Neural cell (in vitro differentiated cells): ENCODE data around the gene NTSR2.

Source experiments
- EZH2 ChIP-seq: fragments of 200-600, 300-800 bp; shearing (Covaris generic), sonication (generic); IDR thresholded peaks from 2 replicates; pipeline ENCODE4 v1.6.1; 2014; ENCODE audit warnings: antibody characterized with exemption, low read length, borderline replicate concordance, mild to moderate bottlenecking; ENCODE audit not compliant: insufficient read depth, poor library complexity, severe bottlenecking
- RAD21 ChIP-seq: fragments of 450-650 bp; conservative IDR thresholded peaks from 2 replicates; pipeline ENCODE4 v1.6.1; 2014; ENCODE audit warnings: antibody characterized with exemption, mild to moderate bottlenecking, moderate library complexity
- TF ChIP-seq, protein P1 (sequence below): fragments of 450-650 bp; IDR thresholded peaks from 2 replicates; pipeline ENCODE4 v1.5.1; 2014; ENCODE audit warnings: antibody characterized with exemption, mild to moderate bottlenecking, moderate library complexity; ENCODE audit not compliant: poor library complexity, severe bottlenecking

GRCh38 chr2:11630855-11631254 lies 39.1 kb downstream of the NTSR2 start:
- TF ChIP-seq, protein P1, sequence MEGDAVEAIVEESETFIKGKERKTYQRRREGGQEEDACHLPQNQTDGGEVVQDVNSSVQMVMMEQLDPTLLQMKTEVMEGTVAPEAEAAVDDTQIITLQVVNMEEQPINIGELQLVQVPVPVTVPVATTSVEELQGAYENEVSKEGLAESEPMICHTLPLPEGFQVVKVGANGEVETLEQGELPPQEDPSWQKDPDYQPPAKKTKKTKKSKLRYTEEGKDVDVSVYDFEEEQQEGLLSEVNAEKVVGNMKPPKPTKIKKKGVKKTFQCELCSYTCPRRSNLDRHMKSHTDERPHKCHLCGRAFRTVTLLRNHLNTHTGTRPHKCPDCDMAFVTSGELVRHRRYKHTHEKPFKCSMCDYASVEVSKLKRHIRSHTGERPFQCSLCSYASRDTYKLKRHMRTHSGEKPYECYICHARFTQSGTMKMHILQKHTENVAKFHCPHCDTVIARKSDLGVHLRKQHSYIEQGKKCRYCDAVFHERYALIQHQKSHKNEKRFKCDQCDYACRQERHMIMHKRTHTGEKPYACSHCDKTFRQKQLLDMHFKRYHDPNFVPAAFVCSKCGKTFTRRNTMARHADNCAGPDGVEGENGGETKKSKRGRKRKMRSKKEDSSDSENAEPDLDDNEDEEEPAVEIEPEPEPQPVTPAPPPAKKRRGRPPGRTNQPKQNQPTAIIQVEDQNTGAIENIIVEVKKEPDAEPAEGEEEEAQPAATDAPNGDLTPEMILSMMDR: no peak
- TF ChIP-seq EZH2 (no peak), RAD21 (no peak)
